Right ventricle myocardium inferior (tissue), 1 donor: ENCODE results near the gene CCDC170. TPM values are rescaled to one million over a fixed set of nuclear protein-coding genes. Genes with fewer than 3 reads are reported as not detected.
"Not testable (repeated sequence)": the region's sequence is repeated elsewhere in the genome, so short reads cannot be mapped to it uniquely, and the experiment has no call there.

Experiments used
- ATAC-seq: fragments of 200-7000 bp; cut with Tn5 transposase; one replicate; pipeline ENCODE4 v1.9.1; 2020; ENCODE audit warnings: mild to moderate bottlenecking, moderate library complexity
- DNase-seq: peaks from one replicate; pipeline ENCODE4 v3.0.0; 2021; ENCODE audit errors: missing footprints
- intact Hi-C: fragments of 100-400 bp; cut with DNase I; formaldehyde crosslinking; loops from one replicate; pipeline ENCODE4 v1.11.0; 2022
- total RNA-seq: library from RNA; stranded (reverse); fragmentation: NEBNext Ultra II Directional; extraction: Animal tissue kit (Norgen Biotek cat#: 25700); gene quantifications from one replicate; pipeline ENCODE4 v1.2.1, GENCODE V29; 2021
- donor health status: DM: no; HTN: yes; CAD: no; lungs with severe emphysema.

CCDC170 gene
- total RNA-seq, 1 donor from 2014 or later = 0.38 TPM

GRCh38 chr6:151490996-151491395 lies 2.8 kb upstream of the CCDC170 start:
- intact Hi-C loops = no loop called here
- DNase-seq (no peak), ATAC-seq (peak; percentile 55)

GRCh38 chr6:151493161-151493803 lies 535 bp upstream of the CCDC170 start:
- peak; percentile 42 for ATAC-seq
- DNase-seq = no peak
- intact Hi-C loops = no loop called here

GRCh38 chr6:151494235-151494935 lies 568 bp downstream of the CCDC170 start:
- intact Hi-C loops = no loop called here
- ATAC-seq (peak; percentile 44), DNase-seq (peak; percentile 88)

GRCh38 chr6:151494936-151495320 lies 1.1 kb downstream of the CCDC170 start:
- ATAC-seq = no peak
- intact Hi-C loops = no loop called here
- DNase-seq = no peak

GRCh38 chr6:151495380-151495779 lies 1.6 kb downstream of the CCDC170 start:
- DNase-seq = no peak
- intact Hi-C loops = no loop called here
- ATAC-seq = no peak

GRCh38 chr6:151497905-151498304 lies 4.1 kb downstream of the CCDC170 start:
- DNase-seq = no peak
- intact Hi-C loops = no loop called here
- no peak for ATAC-seq

- ATAC-seq = no peak
Observed at GRCh38 chr6:151498327-151498726, 4.5 kb downstream of the CCDC170 start.

GRCh38 chr6:151499551-151499950 lies 5.7 kb downstream of the CCDC170 start:
- ATAC-seq (no peak), DNase-seq (no peak)
- intact Hi-C loops = no loop called here

More at GRCh38 chr6:151498327-151498726, 4.5 kb downstream of the CCDC170 start:
- intact Hi-C loops = no loop called here
- no peak for DNase-seq

- intact Hi-C loops = no loop called here
- DNase-seq (no peak), ATAC-seq (no peak)
Observed at GRCh38 chr6:151501511-151502136, 7.8 kb downstream of the CCDC170 start.

GRCh38 chr6:151502499-151502898 lies 8.7 kb downstream of the CCDC170 start:
- ATAC-seq = no peak
- intact Hi-C loops = no loop called here
- DNase-seq = no peak

- intact Hi-C loops = no loop called here
- ATAC-seq = no peak
- no peak for DNase-seq
Observed at GRCh38 chr6:151506761-151507160, 12.9 kb downstream of the CCDC170 start.

GRCh38 chr6:151509048-151509447 lies 15.2 kb downstream of the CCDC170 start:
- no peak for ATAC-seq
- intact Hi-C loops = no loop called here
- no peak for DNase-seq

GRCh38 chr6:151512481-151512880 lies 18.7 kb downstream of the CCDC170 start:
- no peak for DNase-seq
- intact Hi-C loops = no loop called here
- ATAC-seq = no peak

GRCh38 chr6:151514000-151514730 lies 20.3 kb downstream of the CCDC170 start:
- intact Hi-C loops = no loop called here
- ATAC-seq (no peak), DNase-seq (no peak)

GRCh38 chr6:151518992-151519391 lies 25.2 kb downstream of the CCDC170 start:
- ATAC-seq, intact Hi-C loops, DNase-seq: not testable (repeated sequence)

GRCh38 chr6:151523034-151523433 lies 29.2 kb downstream of the CCDC170 start:
- no peak for DNase-seq
- intact Hi-C loops = no loop called here
- no peak for ATAC-seq

- ATAC-seq (no peak), DNase-seq (no peak)
- intact Hi-C loops = no loop called here
Observed at GRCh38 chr6:151524059-151524458, 30.2 kb downstream of the CCDC170 start.

GRCh38 chr6:151534576-151534975 lies 40.8 kb downstream of the CCDC170 start:
- no peak for ATAC-seq
- intact Hi-C loops = no loop called here

GRCh38 chr6:151535476-151536187 lies 41.8 kb downstream of the CCDC170 start:
- intact Hi-C loops = no loop called here
- no peak for ATAC-seq
- DNase-seq = no peak

More at GRCh38 chr6:151534576-151534975, 40.8 kb downstream of the CCDC170 start:
- no peak for DNase-seq
